Thoracic aorta (tissue), 2 donors: ENCODE measurements around the gene SLC35F6. TPM values are rescaled to one million over a fixed set of nuclear protein-coding genes. Genes with fewer than 3 reads are reported as not detected.

Experiments used
- ATAC-seq: fragments of 150-250 bp; one replicate; pipeline ENCODE4 v1.8.0; 2017; ENCODE audit warnings: low read depth; ENCODE audit not compliant: insufficient number of reproducible peaks, low FRiP score
- DNase-seq: peaks from one replicate; pipeline ENCODE4 v3.0.0-alpha.2; 2020; ENCODE audit warnings: low spot score
- H3K27ac ChIP-seq, 2 donors: fragments of 200-600 bp; sonication (generic); 1 replicate in 1 of 2; 2 replicates in 1 of 2; pipeline ENCODE4 v1.5.1; 2016; ENCODE audit warnings: mild to moderate bottlenecking in 2 of 2, moderate library complexity in 2 of 2
- H3K27me3 ChIP-seq: fragments of 200-600 bp; sonication (generic); replicated peaks from 2 replicates; pipeline ENCODE4 v1.6.0; 2016; ENCODE audit warnings: mild to moderate bottlenecking; ENCODE audit not compliant: insufficient read depth
- H3K36me3 ChIP-seq: fragments of 200-600 bp; sonication (generic); one replicate; pipeline ENCODE4 v1.5.1; 2016
- H3K4me1 ChIP-seq, 2 donors: fragments of 200-600 bp; sonication (generic); 1 replicate in 1 of 2; 2 replicates in 1 of 2; pipeline versions ENCODE4 v1.5.1 to v1.6.0; 2016; ENCODE audit warnings: low read depth in 2 of 2, mild to moderate bottlenecking in 1 of 2; ENCODE audit not compliant: control insufficient read depth in 1 of 2
- H3K4me3 ChIP-seq: fragments of 200-600 bp; sonication (generic); 2 replicates; pipeline ENCODE4 v1.5.1; 2016; ENCODE audit warnings: mild to moderate bottlenecking
- H3K9me3 ChIP-seq: fragments of 200-600 bp; sonication (generic); 2 replicates; pipeline ENCODE4 v1.5.1; 2016
- total RNA-seq, 2 donors: library from RNA; depleted of rRNA; stranded (reverse); fragments of >200 nt; gene quantifications; one replicate each; pipeline versions ENCODE4 v1.1.0 to v1.2.3, GENCODE V29; 2016
- TF ChIP-seq, protein P1 (sequence below): fragments of 200-600 bp; sonication (generic); IDR thresholded peaks from one replicate; pipeline ENCODE4 v1.5.1; 2019; ENCODE audit warnings: antibody characterized with exemption

The SLC35F6 gene
- total RNA-seq, 2 donors from 2014 or later: 43.7 to 44.5 TPM

DNA sequence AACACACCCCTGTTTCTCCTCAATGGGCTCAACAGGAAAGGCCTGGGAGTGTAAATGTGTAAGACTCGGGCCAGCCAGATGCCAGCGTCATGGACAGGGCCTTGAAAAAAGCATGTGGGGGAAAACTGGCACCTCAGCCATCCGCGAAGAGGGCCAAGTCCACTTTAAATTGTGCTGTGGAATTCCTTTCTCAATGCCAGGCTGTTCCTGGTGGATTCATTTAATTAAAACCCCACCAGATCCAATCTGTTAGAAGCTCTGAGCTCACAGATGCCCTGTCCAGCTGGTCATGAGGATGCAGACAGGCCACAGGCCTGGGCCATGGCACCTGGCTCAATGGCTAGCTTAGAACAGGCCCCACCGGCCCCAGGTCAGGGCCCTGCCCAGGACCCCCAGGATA, 46.7 kb upstream of the SLC35F6 start:
- ATAC-seq: no peak
- no peaks in the 10 kb centered on the region for H3K9me3 ChIP-seq
- no peak overlapping the region for H3K4me3 ChIP-seq
- H3K27ac ChIP-seq: no peak overlapping the region
- no peaks in the 10 kb centered on the region for H3K27me3 ChIP-seq
- H3K36me3 ChIP-seq: no peaks in the 10 kb centered on the region
- DNase-seq: no peak
- peaks cover 21 to 65% of the 10 kb centered on the region in 2 donors for H3K4me1 ChIP-seq
- TF ChIP-seq, protein P1, sequence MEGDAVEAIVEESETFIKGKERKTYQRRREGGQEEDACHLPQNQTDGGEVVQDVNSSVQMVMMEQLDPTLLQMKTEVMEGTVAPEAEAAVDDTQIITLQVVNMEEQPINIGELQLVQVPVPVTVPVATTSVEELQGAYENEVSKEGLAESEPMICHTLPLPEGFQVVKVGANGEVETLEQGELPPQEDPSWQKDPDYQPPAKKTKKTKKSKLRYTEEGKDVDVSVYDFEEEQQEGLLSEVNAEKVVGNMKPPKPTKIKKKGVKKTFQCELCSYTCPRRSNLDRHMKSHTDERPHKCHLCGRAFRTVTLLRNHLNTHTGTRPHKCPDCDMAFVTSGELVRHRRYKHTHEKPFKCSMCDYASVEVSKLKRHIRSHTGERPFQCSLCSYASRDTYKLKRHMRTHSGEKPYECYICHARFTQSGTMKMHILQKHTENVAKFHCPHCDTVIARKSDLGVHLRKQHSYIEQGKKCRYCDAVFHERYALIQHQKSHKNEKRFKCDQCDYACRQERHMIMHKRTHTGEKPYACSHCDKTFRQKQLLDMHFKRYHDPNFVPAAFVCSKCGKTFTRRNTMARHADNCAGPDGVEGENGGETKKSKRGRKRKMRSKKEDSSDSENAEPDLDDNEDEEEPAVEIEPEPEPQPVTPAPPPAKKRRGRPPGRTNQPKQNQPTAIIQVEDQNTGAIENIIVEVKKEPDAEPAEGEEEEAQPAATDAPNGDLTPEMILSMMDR: no peak

DNA sequence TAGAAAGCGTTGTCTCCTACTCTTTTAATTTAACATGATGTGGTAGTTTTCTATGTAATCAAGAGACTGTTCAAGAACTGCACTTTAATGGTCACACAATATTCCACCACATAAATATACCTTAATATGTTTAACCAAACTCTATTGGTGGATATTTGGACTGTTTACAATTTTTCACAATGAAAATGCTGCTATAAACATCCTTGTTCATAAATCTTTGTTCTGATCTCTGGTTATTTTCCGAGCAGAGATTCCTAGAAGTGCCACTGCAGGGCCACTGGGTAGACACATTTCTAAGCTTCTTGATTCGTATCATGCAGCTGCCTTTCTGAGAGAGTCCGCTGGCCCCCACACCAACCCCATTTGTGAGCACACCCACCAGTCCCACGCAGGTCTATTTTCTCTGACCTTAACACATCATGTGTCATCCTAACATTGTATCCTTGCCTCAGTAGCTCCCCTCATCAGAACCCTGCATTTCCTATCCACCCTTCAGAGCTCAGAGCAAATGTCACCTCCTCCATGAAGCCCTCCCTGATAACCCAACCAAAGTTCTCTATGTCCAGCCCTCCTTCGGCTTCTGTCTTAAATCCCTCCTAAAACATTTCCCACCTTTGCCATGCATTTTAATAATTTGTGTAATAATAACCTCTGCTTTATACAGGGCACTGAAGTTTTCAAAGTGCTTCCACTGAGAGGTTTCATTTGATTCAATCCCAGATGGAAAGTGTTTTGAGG, 45.0 kb upstream of the SLC35F6 start:
- H3K27ac ChIP-seq: no peak overlapping the region

DNA sequence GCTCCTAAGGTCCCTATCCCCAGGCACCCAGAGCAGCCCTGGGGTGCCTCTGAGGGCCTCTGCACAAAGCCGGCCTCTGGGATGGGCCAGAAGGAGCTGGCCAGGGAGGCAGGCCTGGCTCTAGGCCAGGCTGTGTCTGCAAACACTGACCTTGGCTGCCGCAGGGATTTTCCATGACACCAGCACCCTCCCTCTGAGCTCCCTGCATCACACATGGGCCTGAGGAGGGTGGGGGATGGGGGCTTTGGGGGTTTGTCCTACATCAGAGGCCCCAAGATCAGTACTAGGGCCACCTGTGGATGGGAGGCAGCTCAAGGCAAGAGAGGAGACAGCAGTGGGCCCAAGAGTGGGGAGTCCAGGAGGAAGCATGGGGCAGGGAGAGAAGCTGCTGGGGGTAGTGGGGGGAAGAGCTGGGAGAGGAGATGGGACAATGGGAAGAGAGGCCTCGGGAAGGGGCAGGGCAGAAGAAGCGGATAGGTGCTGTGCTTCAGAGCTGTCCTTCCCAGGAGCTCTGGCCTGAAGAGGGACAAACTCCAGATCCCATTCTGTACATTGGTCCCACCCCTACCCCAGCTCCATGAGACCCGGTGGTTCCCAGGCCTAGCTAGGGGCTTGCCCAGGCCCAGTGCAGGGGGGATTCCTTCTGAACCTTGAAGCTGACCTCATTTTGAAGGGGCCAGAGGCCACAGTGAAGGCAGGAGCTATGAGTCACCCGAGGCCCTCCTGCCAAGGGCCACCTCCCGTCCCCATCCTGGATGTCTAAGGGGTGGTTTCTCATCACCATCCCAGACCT, 43.6 kb upstream of the SLC35F6 start:
- H3K27me3 ChIP-seq: no peaks in the 10 kb centered on the region
- ATAC-seq (peak; percentile 44), DNase-seq (peak; percentile 54)
- peaks cover 35 to 71% of the 10 kb centered on the region in 2 donors for H3K4me1 ChIP-seq
- peak overlapping the region; percentile 84 to 96 for H3K27ac ChIP-seq
- H3K36me3 ChIP-seq: no peaks in the 10 kb centered on the region
- TF ChIP-seq, protein P1: no peak
- H3K9me3 ChIP-seq: no peaks in the 10 kb centered on the region
- no peak overlapping the region for H3K4me3 ChIP-seq

More for the DNA sequence above, 45.0 kb upstream of the SLC35F6 start:
- TF ChIP-seq, protein P1: no peak
- H3K4me3 ChIP-seq: no peak overlapping the region
- no peaks in the 10 kb centered on the region for H3K9me3 ChIP-seq
- no peak for ATAC-seq
- no peaks in the 10 kb centered on the region for H3K36me3 ChIP-seq
- H3K4me1 ChIP-seq: peaks cover 31 to 64% of the 10 kb centered on the region in 2 donors
- DNase-seq: no peak
- no peaks in the 10 kb centered on the region for H3K27me3 ChIP-seq

DNA sequence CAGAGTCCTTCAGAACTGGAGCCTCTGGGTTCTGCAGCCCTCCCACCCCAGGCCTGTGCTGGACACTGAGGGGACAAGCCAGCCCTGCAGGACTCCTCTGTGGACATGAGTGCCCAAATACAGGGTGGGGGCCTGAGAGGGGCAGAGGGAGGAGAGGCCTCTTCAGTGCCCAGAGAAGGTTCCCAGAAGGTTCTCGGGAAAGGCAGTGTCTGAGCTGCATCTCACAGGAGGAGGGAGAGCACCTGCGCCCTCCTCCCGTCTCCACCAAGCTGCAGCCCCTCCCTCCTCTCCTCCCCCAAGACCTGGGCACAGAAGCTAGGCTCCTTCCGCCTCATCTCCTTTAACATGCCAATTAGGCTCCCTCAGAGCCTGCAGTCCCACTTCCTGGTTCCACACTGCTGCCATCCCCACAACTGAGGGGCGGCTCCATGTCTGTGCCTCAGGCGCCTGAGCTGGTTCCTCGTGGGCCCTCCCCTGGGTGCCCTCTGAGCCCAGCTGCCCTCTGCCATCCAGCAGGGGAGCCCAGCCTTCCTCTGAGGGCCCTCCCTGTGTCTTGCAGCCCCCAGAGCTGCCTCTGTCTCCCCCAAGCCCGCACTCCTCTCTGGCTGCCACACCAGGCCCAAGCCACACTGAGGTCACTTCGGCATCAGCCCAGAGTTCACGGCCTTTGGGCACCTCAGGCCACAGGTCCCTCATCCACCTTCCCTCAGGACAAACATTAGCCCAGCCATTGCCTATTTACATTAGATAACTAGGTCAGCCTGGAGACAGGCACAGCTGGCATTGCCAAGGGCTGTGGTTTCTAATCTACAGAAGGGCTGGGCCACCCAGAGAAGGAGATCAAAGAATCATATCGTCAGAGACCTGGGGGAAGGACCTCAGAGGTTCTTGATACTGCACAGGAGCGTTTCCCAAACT, 42.7 kb upstream of the SLC35F6 start:
- ATAC-seq (no peak), DNase-seq (no peak)
- Histone ChIP-seq H3K4me3 (no peak overlapping the region), H3K27me3 (no peaks in the 10 kb centered on the region), H3K36me3 (no peaks in the 10 kb centered on the region), H3K9me3 (no peaks in the 10 kb centered on the region), H3K27ac (peak overlapping the region; percentile 84 to 96), H3K4me1 (peaks cover 35 to 71% of the 10 kb centered on the region in 2 donors)
- TF ChIP-seq, protein P1: no peak
